Type B pancreatic cell (in vitro differentiated cells): ENCODE results near the gene MOCOS. TPM values are rescaled to one million over a fixed set of nuclear protein-coding genes. Genes with fewer than 3 reads are reported as not detected.

Experiments used
- DNase-seq: peaks from one replicate; pipeline ENCODE4 v3.0.0; 2021; ENCODE audit warnings: mixed read lengths; ENCODE audit not compliant: unreplicated experiment; ENCODE audit errors: extremely low spot score
- H3K27ac Mint-ChIP-seq: 2 replicates; pipeline ENCODE4 v1.8.0; 2021; ENCODE audit warnings: mild to moderate bottlenecking, mixed read lengths
- H3K27me3 Mint-ChIP-seq: 2 replicates; pipeline ENCODE4 v1.8.0; 2021; ENCODE audit warnings: mixed read lengths
- H3K36me3 Mint-ChIP-seq: 2 replicates; pipeline ENCODE4 v1.8.0; 2021; ENCODE audit warnings: mixed read lengths
- H3K4me1 Mint-ChIP-seq: one replicate; pipeline ENCODE4 v1.8.0; 2021; ENCODE audit warnings: mixed read lengths; ENCODE audit not compliant: unreplicated experiment
- H3K4me3 Mint-ChIP-seq: 2 replicates; pipeline ENCODE4 v1.8.0; 2021; ENCODE audit warnings: mild to moderate bottlenecking, mixed read lengths
- H3K9me3 Mint-ChIP-seq: 2 replicates; pipeline ENCODE4 v1.8.0; 2021; ENCODE audit warnings: mixed read lengths
- total RNA-seq: library from RNA; stranded (reverse); gene quantifications from 2 replicates; pipeline ENCODE4 v1.2.1, GENCODE V29; 2021; ENCODE audit warnings: low replicate concordance
- TF ChIP-seq, protein P1 (sequence below): fragments of 200-600 bp; sonication (generic); conservative IDR thresholded peaks from 2 replicates; pipeline ENCODE4 v1.5.0; 2021; ENCODE audit warnings: antibody characterized with exemption, mild to moderate bottlenecking

The MOCOS gene
- total RNA-seq, 1 donor from 2014 or later = 2.4 TPM

DNA sequence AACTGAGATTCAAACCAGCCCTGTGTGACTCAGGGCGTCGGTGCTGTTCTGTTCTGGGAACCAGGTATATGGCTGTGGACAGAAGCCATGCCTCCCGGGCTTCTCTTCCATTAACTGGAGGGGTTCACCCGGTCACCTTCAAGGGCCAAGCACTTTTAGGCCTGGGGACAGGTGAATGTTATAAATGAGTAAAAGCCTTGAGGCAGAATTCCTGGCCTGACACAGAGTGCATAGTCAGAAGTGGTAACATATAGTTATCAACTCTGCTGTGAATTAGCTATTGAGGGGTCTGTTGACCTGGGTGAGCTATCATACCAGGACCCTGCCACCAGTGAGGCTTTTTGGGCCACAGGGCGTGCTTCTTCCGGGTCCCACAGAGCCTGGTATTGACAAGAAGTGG is 112.9 kb downstream of the MOCOS start:
- H3K4me1 Mint-ChIP-seq = no peaks in the 10 kb centered on the region
- no peak for DNase-seq
- no peaks in the 10 kb centered on the region for H3K9me3 Mint-ChIP-seq
- no peak overlapping the region for H3K27ac Mint-ChIP-seq
- H3K27me3 Mint-ChIP-seq = peaks cover 40% of the 10 kb centered on the region
- TF ChIP-seq, protein P1, sequence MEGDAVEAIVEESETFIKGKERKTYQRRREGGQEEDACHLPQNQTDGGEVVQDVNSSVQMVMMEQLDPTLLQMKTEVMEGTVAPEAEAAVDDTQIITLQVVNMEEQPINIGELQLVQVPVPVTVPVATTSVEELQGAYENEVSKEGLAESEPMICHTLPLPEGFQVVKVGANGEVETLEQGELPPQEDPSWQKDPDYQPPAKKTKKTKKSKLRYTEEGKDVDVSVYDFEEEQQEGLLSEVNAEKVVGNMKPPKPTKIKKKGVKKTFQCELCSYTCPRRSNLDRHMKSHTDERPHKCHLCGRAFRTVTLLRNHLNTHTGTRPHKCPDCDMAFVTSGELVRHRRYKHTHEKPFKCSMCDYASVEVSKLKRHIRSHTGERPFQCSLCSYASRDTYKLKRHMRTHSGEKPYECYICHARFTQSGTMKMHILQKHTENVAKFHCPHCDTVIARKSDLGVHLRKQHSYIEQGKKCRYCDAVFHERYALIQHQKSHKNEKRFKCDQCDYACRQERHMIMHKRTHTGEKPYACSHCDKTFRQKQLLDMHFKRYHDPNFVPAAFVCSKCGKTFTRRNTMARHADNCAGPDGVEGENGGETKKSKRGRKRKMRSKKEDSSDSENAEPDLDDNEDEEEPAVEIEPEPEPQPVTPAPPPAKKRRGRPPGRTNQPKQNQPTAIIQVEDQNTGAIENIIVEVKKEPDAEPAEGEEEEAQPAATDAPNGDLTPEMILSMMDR = no peak
- no peaks in the 10 kb centered on the region for H3K36me3 Mint-ChIP-seq
- no peak overlapping the region for H3K4me3 Mint-ChIP-seq

DNA sequence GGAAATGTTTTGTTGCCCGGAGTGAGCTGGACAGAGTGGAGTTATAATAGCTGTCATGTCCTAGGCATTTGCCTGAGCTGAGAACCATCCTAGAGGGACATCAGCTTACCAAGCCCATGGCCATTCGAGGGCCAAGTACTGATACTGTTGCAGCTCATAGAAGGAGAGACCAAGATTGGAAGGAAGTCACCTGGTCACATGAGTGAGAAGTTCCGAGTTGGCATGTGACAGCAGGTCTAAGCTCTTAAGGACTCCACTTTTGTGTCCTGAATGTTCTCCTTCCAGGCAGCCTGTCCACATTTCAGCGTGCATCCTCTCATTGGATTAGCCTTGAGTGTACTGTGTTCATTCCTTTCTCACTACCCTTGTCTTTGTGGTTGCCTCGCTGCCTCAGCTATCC is 114.6 kb downstream of the MOCOS start:
- Mint-ChIP-seq H3K27me3 (peaks cover 55% of the 10 kb centered on the region), H3K9me3 (no peaks in the 10 kb centered on the region), H3K27ac (no peak overlapping the region), H3K36me3 (no peaks in the 10 kb centered on the region), H3K4me3 (no peak overlapping the region), H3K4me1 (no peaks in the 10 kb centered on the region)
- TF ChIP-seq, protein P1 = no peak
- DNase-seq = no peak

DNA sequence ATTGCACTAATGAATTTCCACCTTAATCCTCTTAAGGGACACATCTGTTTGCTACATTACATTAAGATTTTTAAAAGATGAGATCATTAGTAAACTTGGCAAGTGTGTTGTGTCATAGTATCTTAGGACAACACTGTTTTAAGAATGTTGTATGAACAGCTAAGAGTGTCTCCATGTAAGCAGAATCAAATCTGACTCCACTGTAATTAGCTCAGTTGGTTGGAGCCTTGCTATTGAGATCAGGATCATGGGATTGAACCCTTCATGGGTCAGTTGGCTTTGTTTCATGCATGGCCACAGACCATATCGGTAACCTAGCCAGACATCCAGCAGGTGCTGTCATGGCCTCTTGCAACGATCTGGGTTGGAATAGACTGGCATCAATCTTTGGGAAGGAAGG is 115.4 kb downstream of the MOCOS start:
- TF ChIP-seq, protein P1 = no peak
- Mint-ChIP-seq H3K4me1 (no peaks in the 10 kb centered on the region), H3K4me3 (no peak overlapping the region), H3K27me3 (peaks cover 55% of the 10 kb centered on the region), H3K36me3 (no peaks in the 10 kb centered on the region), H3K9me3 (no peaks in the 10 kb centered on the region), H3K27ac (no peak overlapping the region)
- no peak for DNase-seq

DNA sequence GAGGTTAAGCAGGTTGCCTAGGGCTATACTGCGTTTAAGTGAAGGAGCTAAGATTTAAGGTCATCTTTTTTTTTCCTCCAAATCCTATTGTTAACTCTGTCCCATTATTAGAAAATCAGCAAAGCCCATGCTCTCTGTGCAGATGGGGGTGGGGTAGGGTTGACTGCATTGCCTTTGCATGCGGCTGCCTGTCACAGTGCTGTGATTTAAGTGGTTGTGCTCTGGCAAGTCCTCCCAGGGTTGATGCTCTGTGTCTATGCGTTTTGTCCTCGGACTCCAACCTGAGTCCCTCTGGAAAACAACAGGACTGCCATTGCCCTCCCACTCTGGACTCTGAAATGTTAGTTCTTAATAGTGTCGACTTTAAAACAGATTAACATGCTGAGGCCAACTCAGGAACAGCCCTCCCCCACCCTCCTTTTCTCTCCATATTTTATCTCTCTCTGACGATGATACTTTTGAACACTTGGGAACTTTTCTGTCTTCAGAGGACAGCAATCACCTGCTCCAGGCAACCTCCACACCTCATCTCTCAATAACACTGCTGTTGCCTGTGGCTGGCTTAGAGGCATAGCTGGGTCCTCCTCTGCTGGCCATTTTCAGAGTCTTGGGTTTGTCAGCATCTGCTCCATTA is 116.0 kb downstream of the MOCOS start:
- DNase-seq = no peak
- Mint-ChIP-seq H3K4me1 (no peaks in the 10 kb centered on the region), H3K4me3 (no peak overlapping the region), H3K27ac (no peak overlapping the region), H3K9me3 (no peaks in the 10 kb centered on the region), H3K27me3 (peaks cover 55% of the 10 kb centered on the region), H3K36me3 (no peaks in the 10 kb centered on the region)
- TF ChIP-seq, protein P1 = no peak

DNA sequence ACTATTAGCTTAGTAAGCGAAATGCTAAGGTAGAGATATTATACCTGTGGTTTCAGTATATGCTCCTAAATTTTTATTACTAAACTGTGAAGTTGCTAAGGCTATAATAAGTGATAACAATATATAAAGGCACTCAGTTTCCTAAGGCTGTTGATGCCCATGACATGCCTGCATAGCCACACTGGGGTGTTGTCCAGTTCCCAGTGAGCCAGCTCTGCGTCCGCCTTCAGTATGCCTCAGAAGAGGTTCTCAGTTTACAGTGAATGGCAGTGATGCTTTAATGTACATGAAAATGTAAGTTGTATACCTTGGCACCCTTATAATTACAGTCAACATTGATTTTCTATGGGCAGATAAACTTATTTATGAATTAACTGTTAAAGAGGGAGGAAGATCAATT is 117.4 kb downstream of the MOCOS start:
- no peak overlapping the region for H3K4me3 Mint-ChIP-seq
- H3K4me1 Mint-ChIP-seq = peaks cover 9% of the 10 kb centered on the region
- H3K9me3 Mint-ChIP-seq = no peaks in the 10 kb centered on the region
- no peak for DNase-seq
- no peak overlapping the region for H3K27ac Mint-ChIP-seq
- TF ChIP-seq, protein P1 = no peak
- H3K36me3 Mint-ChIP-seq = no peaks in the 10 kb centered on the region
- peaks cover 43% of the 10 kb centered on the region for H3K27me3 Mint-ChIP-seq

DNA sequence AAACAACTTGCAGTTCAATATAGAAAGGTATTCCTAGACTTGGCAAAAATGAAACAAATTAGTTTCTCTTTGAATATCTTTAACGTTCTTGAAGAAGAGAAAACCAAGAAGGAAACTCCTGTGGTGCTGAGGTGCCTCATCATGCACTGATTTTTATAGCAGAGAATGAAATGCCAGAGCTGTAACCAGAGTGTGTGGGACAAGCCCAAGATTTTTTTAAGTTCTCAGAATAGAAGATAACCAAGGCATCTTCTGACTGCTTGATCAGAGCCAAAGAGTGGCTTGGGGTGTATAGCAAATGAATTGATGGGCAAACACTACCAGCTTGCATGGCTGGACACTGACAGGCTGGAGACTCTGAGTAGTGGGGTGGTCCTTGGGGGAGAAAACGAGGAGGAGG is 118.1 kb downstream of the MOCOS start:
- Mint-ChIP-seq H3K36me3 (no peaks in the 10 kb centered on the region), H3K27me3 (peaks cover 38% of the 10 kb centered on the region), H3K9me3 (no peaks in the 10 kb centered on the region), H3K4me1 (peaks cover 9% of the 10 kb centered on the region), H3K27ac (no peak overlapping the region), H3K4me3 (no peak overlapping the region)
- no peak for DNase-seq
- TF ChIP-seq, protein P1 = no peak
